Astrocyte (in vitro differentiated cells and primary cell): ENCODE data around the gene PPP1R12A. TPM values are rescaled to one million over a fixed set of nuclear protein-coding genes. Genes with fewer than 3 reads are reported as not detected.

Experiments
- DNase-seq: peaks from one replicate; pipeline ENCODE4 v3.0.0-alpha.2; 2010; ENCODE audit warnings: low read depth
- FAIRE-seq: peaks from 2 replicates; lab custom pipeline; 2011; peaks lifted over from hg19 to GRCh38; lab: Jason Lieb, UNC
- H2AFZ ChIP-seq: 2 replicates; pipeline ENCODE4 v1.6.0; 2012; ENCODE audit warnings: low read depth, low read length, inconsistent platforms
- H3K27ac ChIP-seq: 2 replicates; pipeline ENCODE4 v1.5.1; 2011; ENCODE audit warnings: low read depth, low read length, inconsistent platforms
- H3K27me3 ChIP-seq: 2 replicates; pipeline ENCODE4 v1.6.0; 2011; ENCODE audit warnings: low read length, inconsistent platforms; ENCODE audit not compliant: insufficient read depth
- H3K36me3 ChIP-seq: 2 replicates; pipeline ENCODE4 v1.5.1; 2011; ENCODE audit warnings: low read length, inconsistent platforms; ENCODE audit not compliant: insufficient read depth
- H3K4me1 ChIP-seq: 2 replicates; pipeline ENCODE4 v1.5.1; 2011; ENCODE audit warnings: low read length, inconsistent platforms; ENCODE audit not compliant: insufficient read depth
- H3K4me2 ChIP-seq: 2 replicates; pipeline ENCODE4 v1.6.0; 2012; ENCODE audit warnings: low read length, inconsistent platforms
- H3K4me3 ChIP-seq: 2 replicates; pipeline ENCODE4 v1.5.1; 2011; ENCODE audit warnings: low read depth, mild to moderate bottlenecking, low read length, inconsistent platforms; ENCODE audit not compliant: insufficient read depth
- H3K79me2 ChIP-seq: 2 replicates; pipeline ENCODE4 v1.6.0; 2012; ENCODE audit warnings: mild to moderate bottlenecking, low read length, inconsistent platforms; ENCODE audit not compliant: insufficient read depth
- H3K9ac ChIP-seq: 2 replicates; pipeline ENCODE4 v1.6.0; 2012; ENCODE audit warnings: mild to moderate bottlenecking, low read length, inconsistent platforms
- H3K9me3 ChIP-seq: 2 replicates; pipeline ENCODE4 v1.5.1; 2012; ENCODE audit warnings: low read depth, mild to moderate bottlenecking, low read length, inconsistent platforms; ENCODE audit not compliant: insufficient read depth
- H4K20me1 ChIP-seq: 2 replicates; pipeline ENCODE4 v1.6.0; 2012; ENCODE audit warnings: low read length, inconsistent platforms; ENCODE audit not compliant: insufficient read depth
- H3K27ac Mint-ChIP-seq: one replicate; pipeline ENCODE4 v1.8.0; 2021; ENCODE audit warnings: mild to moderate bottlenecking, mixed read lengths; ENCODE audit not compliant: unreplicated experiment
- H3K27me3 Mint-ChIP-seq: one replicate; pipeline ENCODE4 v1.8.0; 2021; ENCODE audit warnings: low read depth, mixed read lengths; ENCODE audit not compliant: unreplicated experiment
- H3K36me3 Mint-ChIP-seq: one replicate; pipeline ENCODE4 v1.8.0; 2021; ENCODE audit warnings: low read depth, mixed read lengths; ENCODE audit not compliant: unreplicated experiment
- H3K4me1 Mint-ChIP-seq: one replicate; pipeline ENCODE4 v1.8.0; 2021; ENCODE audit warnings: low read depth, mixed read lengths; ENCODE audit not compliant: unreplicated experiment
- H3K4me3 Mint-ChIP-seq: one replicate; pipeline ENCODE4 v1.8.0; 2021; ENCODE audit warnings: mild to moderate bottlenecking, moderate library complexity, mixed read lengths; ENCODE audit not compliant: unreplicated experiment
- H3K9me3 Mint-ChIP-seq: one replicate; pipeline ENCODE4 v1.8.0; 2021; ENCODE audit warnings: mild to moderate bottlenecking, mixed read lengths; ENCODE audit not compliant: unreplicated experiment
- EZH2 ChIP-seq: IDR thresholded peaks from 2 replicates; pipeline ENCODE4 v1.6.1; 2012; ENCODE audit warnings: mild to moderate bottlenecking, low read length, inconsistent platforms; ENCODE audit not compliant: insufficient read depth
- total RNA-seq: library from RNA; stranded (reverse); gene quantifications from 2 replicates; pipeline ENCODE4 v1.2.1, GENCODE V29; 2021
- TF ChIP-seq, protein P1 (sequence below): IDR thresholded peaks from 2 replicates; pipeline ENCODE4 v1.5.1; 2011; ENCODE audit warnings: low read depth, mild to moderate bottlenecking, inconsistent platforms, low read length, moderate library complexity; ENCODE audit not compliant: insufficient read depth

PPP1R12A gene
- total RNA-seq, 1 donor from 2014 or later, result 115 TPM

DNA sequence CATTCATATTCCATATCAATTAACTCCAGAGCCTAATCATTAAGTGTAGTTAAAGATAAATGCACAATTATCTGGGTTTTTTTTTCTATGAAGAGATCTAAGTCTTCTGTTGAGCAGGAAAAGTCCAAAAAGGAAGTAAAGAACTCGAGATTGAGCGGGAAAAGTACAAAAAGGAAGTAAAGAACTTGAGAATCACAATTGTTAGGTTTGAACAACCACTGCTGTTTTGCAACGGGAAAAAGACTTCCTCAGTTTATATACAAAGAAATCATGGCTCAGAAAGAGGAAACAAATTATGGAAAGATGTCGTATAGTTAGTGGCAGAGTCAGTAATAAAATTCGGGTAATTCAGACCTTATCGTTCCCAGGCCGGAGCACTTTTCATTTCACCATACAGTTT is 63.3 kb downstream of the PPP1R12A start:
- Histone ChIP-seq H3K9ac (no peak overlapping the region), H3K27ac (no peak overlapping the region), H3K9me3 (no peaks in the 10 kb centered on the region), H3K79me2 (peaks cover 99% of the 10 kb centered on the region), H3K36me3 (peaks cover 10% of the 10 kb centered on the region), H3K4me1 (no peaks in the 10 kb centered on the region), H2AFZ (no peak overlapping the region), H3K4me3 (no peak overlapping the region), H3K4me2 (no peak overlapping the region), H3K27me3 (no peaks in the 10 kb centered on the region), H4K20me1 (peaks cover 76% of the 10 kb centered on the region)
- Mint-ChIP-seq H3K27me3 (no peaks in the 10 kb centered on the region), H3K4me3 (no peak overlapping the region), H3K9me3 (no peaks in the 10 kb centered on the region), H3K36me3 (peaks cover 12% of the 10 kb centered on the region), H3K4me1 (peaks cover 13% of the 10 kb centered on the region), H3K27ac (no peak overlapping the region)
- FAIRE-seq (no peak), DNase-seq (no peak)
- TF ChIP-seq EZH2, result no peak
- TF ChIP-seq, protein P1, sequence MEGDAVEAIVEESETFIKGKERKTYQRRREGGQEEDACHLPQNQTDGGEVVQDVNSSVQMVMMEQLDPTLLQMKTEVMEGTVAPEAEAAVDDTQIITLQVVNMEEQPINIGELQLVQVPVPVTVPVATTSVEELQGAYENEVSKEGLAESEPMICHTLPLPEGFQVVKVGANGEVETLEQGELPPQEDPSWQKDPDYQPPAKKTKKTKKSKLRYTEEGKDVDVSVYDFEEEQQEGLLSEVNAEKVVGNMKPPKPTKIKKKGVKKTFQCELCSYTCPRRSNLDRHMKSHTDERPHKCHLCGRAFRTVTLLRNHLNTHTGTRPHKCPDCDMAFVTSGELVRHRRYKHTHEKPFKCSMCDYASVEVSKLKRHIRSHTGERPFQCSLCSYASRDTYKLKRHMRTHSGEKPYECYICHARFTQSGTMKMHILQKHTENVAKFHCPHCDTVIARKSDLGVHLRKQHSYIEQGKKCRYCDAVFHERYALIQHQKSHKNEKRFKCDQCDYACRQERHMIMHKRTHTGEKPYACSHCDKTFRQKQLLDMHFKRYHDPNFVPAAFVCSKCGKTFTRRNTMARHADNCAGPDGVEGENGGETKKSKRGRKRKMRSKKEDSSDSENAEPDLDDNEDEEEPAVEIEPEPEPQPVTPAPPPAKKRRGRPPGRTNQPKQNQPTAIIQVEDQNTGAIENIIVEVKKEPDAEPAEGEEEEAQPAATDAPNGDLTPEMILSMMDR, result no peak

DNA sequence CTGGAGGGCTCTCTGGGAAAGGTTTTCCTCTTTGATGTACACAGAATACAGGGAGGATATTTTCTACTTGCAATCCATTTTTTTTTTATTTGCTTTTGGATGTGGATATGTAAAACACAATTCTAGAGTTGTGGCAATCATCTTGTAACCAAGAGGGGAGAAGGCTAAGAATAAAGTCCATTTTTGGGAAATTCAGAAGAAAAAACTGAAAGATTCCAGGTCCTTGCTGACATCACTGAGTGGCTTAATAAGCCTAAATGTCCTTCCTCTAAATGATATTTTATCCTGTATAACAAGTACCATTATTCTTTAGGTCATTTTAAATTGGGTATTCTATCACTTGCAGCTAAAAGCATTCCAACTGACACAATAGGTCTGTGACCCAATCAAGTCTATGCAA is 64.0 kb downstream of the PPP1R12A start:
- no peaks in the 10 kb centered on the region for H3K27me3 ChIP-seq
- no peak overlapping the region for H3K4me2 ChIP-seq
- no peak overlapping the region for H3K9ac ChIP-seq
- TF ChIP-seq EZH2, result no peak
- TF ChIP-seq, protein P1, result no peak
- DNase-seq (no peak), FAIRE-seq (no peak)
- Mint-ChIP-seq H3K27ac (no peak overlapping the region), H3K4me1 (peaks cover 8% of the 10 kb centered on the region), H3K9me3 (no peaks in the 10 kb centered on the region), H3K27me3 (no peaks in the 10 kb centered on the region), H3K4me3 (no peak overlapping the region), H3K36me3 (peaks cover 18% of the 10 kb centered on the region)
- H3K27ac ChIP-seq, result no peak overlapping the region
- H3K79me2 ChIP-seq, result peaks cover 97% of the 10 kb centered on the region
- no peaks in the 10 kb centered on the region for H3K4me1 ChIP-seq
- peaks cover 70% of the 10 kb centered on the region for H4K20me1 ChIP-seq
- H3K9me3 ChIP-seq, result no peaks in the 10 kb centered on the region
- H2AFZ ChIP-seq, result no peak overlapping the region
- peaks cover 10% of the 10 kb centered on the region for H3K36me3 ChIP-seq
- H3K4me3 ChIP-seq, result no peak overlapping the region

DNA sequence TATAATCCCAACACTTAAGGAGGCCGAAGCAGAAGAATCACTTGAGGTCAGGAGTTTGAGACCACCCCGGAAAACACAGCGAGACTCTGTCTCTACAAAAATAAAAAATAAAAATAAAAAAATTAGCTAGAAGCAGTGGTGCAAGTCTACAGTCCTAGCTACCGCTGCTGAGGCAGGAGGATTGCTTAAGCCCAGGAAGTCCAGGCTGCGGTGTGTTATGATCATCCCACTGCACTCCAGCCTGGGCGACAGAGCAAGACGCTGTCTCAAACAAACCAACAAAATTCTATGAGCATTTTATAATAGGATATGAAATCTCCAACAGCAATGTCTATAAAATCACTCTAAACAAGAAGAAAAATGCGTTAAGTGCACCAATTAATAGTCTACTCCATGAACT is 75.3 kb downstream of the PPP1R12A start:
- H3K27me3 ChIP-seq, result no peaks in the 10 kb centered on the region
- no peak overlapping the region for H2AFZ ChIP-seq
- H3K4me2 ChIP-seq, result no peak overlapping the region
- H3K27ac ChIP-seq, result no peak overlapping the region
- TF ChIP-seq, protein P1, result no peak
- TF ChIP-seq EZH2, result no peak
- FAIRE-seq (no peak), DNase-seq (no peak)
- Mint-ChIP-seq H3K4me3 (no peak overlapping the region), H3K9me3 (peaks cover 7% of the 10 kb centered on the region), H3K27me3 (no peaks in the 10 kb centered on the region), H3K27ac (peak overlapping the region; percentile 4), H3K4me1 (peaks cover 13% of the 10 kb centered on the region), H3K36me3 (peaks cover 18% of the 10 kb centered on the region)
- H3K4me1 ChIP-seq, result peaks cover 4% of the 10 kb centered on the region
- peaks cover 10% of the 10 kb centered on the region for H3K36me3 ChIP-seq
- H3K9ac ChIP-seq, result no peak overlapping the region
- H3K9me3 ChIP-seq, result no peaks in the 10 kb centered on the region
- peaks cover 93% of the 10 kb centered on the region for H3K79me2 ChIP-seq
- H4K20me1 ChIP-seq, result peaks cover 63% of the 10 kb centered on the region
- no peak overlapping the region for H3K4me3 ChIP-seq
